D721Med (cell line): Measurements from ENCODE around the gene DOCK11.

Source experiments
- DNase-seq: peaks from one replicate; pipeline ENCODE4 v3.0.0; 2011; ENCODE audit warnings: low spot score; ENCODE audit not compliant: insufficient read length
- FAIRE-seq: peaks from 2 replicates; lab custom pipeline; 2011; peaks lifted over from hg19 to GRCh38; lab: Jason Lieb, UNC
- TF ChIP-seq, protein P1 (sequence below): IDR thresholded peaks from 2 replicates; pipeline ENCODE4 v1.5.1; 2012; ENCODE audit warnings: mild to moderate bottlenecking, control low read depth; ENCODE audit not compliant: insufficient read depth; ENCODE audit errors: missing control alignments

Gene DOCK11

DNA sequence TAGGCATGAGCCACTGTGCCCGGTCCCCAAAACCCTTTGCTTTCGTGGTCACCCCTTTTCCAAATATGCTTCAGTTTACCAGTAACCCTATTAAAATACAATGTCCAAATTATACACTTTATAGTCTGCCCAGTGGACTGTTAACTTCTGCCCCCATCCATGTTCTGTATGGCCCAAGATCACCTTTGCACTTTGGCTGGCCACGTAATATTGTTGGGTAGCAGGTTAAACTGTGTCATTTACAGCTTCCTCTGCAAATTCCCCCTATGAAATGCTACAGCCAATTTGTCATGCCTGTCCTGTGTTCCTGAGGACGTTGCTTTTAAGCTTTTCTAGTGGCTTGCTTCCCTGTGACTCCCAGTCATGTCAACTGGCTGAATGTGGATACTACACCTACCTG lies 130.7 kb downstream of the DOCK11 start:
- DNase-seq (no peak), FAIRE-seq (no peak)
- TF ChIP-seq, protein P1, sequence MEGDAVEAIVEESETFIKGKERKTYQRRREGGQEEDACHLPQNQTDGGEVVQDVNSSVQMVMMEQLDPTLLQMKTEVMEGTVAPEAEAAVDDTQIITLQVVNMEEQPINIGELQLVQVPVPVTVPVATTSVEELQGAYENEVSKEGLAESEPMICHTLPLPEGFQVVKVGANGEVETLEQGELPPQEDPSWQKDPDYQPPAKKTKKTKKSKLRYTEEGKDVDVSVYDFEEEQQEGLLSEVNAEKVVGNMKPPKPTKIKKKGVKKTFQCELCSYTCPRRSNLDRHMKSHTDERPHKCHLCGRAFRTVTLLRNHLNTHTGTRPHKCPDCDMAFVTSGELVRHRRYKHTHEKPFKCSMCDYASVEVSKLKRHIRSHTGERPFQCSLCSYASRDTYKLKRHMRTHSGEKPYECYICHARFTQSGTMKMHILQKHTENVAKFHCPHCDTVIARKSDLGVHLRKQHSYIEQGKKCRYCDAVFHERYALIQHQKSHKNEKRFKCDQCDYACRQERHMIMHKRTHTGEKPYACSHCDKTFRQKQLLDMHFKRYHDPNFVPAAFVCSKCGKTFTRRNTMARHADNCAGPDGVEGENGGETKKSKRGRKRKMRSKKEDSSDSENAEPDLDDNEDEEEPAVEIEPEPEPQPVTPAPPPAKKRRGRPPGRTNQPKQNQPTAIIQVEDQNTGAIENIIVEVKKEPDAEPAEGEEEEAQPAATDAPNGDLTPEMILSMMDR = no peak

DNA sequence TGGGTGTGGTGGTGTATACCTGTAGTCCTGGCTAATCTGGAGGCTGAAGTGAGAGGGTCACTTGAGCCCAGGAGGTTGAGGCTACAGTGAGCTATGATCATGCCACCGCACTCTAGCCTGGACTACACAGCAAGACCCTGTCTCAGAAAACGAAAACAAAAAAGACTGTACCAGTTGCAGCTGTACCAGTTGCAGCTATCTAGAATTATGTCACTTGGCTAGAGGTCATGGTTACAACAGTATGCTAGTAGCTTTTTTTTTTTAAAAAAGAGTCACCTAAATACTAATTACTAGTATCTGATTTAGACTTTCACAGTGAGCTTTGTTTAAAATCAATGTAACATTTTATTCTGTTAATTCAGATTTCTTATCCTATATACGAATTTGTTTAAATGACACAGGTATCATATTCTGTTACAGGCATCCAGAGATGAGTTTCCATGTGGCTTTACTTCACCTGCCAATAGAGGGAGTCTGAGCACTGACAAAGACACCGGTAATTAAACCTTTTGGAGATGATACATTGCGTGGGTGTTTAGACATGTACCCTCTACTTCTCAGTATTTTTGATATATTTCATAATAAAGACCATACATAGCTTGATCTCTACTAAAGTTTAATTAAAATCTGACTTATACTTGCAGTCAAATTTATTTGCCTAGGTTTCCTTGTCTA lies 131.6 kb downstream of the DOCK11 start:
- TF ChIP-seq, protein P1 = peak; percentile 23
- DNase-seq (no peak), FAIRE-seq (no peak)

DNA sequence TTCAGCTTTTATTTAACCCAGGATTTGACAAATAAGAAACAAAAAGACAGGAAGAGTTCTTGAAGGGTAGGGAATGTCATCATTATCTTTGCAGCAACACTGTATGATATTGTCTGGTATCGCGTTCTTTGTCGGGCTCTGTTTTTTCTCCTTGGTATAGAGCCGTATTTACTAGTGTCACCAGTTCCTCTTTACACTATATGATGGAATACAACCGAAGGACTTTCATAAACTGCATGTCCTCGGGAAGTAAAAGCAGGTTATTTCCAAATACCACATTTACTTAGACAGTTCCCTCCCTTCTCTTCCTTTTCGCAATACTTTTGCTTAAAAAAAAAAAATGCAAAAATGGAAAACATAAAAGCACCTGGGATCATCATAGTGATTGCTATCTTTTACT lies 135.2 kb downstream of the DOCK11 start:
- FAIRE-seq = no peak
- DNase-seq = no peak
- TF ChIP-seq, protein P1 = no peak

DNA sequence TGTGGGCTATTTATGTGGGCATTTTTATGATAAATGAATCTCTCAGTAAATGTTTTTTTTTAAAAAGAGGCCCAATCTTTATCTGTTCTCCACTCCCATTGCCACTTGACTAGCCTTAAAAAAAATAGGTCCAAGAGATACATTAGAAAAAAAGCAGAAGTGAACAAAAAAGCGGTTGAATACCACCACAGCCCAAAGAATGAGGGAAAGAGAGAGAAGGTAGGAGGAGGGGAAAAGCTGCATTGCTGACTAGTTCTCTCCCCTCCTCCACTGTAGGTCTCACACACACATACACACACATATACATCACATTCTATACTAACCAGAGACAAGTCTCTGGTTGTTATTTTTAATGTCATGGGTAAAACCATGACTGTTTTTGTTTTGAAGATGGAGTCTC lies 136.0 kb downstream of the DOCK11 start:
- FAIRE-seq = no peak

DNA sequence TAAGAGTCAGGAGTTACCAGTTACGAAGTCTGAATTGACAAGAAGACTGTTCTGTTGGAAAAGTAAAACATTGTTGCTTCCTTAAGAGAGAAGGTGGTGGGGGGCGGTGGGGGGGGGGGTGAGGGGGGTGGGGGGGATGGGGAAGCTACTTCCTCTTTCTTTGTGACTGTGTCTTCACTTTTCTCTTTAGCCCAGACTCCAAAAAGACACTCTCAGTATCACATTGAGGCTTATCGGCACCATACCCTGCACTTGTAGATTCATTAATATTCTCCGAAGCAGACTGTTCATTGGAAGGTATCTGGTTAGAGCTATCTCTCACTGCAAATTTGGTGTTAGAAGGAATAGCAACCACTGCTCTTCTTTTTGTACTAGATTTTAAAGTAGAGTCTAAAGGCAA lies 137.2 kb downstream of the DOCK11 start:
- TF ChIP-seq, protein P1 = no peak
- no peak for DNase-seq
- no peak for FAIRE-seq

More for the DNA sequence above, 136.0 kb downstream of the DOCK11 start:
- DNase-seq = no peak
- TF ChIP-seq, protein P1 = no peak

DNA sequence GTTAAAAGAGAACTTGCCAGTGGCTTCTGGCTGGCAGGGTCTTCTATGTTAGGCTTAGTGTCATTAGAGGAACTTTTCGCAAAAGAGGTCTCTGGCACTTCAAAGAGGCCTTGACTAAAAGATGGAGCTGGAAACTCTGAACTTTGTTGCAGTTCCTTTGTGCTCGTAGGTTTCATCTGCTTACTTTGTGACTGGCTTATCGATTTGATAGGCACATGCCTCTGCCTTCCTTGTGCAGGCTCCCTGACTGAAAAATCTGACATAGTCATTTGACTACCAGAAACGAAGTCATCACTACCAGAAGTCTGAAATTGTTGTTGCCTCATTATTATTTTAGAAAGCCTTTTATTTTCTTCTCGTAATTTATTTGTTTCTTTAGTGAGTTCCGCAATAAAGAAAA lies 137.9 kb downstream of the DOCK11 start:
- TF ChIP-seq, protein P1 = no peak
- FAIRE-seq (no peak), DNase-seq (no peak)

DNA sequence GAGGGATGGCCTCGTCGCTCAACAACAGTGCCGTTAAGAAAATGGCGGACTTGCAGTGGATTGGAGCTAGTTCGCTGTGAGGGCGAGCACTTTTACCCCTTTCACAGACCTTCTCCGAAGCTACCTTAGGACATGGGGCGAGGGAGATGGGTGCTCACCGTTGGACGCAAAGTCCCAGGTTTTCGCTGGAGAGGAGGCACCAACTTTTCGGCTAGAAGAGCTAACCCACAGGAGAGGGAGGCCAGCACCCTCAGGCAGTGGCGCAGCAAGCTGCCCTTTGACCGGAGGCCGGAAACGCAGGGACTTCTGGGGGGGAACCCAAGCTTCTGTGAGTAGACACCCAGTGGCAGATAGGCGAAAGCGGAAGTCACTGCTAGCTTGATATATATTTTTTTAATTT lies 138.7 kb downstream of the DOCK11 start:
- TF ChIP-seq, protein P1 = no peak
- DNase-seq (no peak), FAIRE-seq (no peak)
